ENCODE data around the gene MYL4. TPM values are rescaled to one million over a fixed set of nuclear protein-coding genes. Genes with fewer than 3 reads are reported as not detected.

The MYL4 gene
- total RNA-seq, 4 donors from 2014 or later, result 0.50 to 0.52 TPM; not detected in 2

DNA sequence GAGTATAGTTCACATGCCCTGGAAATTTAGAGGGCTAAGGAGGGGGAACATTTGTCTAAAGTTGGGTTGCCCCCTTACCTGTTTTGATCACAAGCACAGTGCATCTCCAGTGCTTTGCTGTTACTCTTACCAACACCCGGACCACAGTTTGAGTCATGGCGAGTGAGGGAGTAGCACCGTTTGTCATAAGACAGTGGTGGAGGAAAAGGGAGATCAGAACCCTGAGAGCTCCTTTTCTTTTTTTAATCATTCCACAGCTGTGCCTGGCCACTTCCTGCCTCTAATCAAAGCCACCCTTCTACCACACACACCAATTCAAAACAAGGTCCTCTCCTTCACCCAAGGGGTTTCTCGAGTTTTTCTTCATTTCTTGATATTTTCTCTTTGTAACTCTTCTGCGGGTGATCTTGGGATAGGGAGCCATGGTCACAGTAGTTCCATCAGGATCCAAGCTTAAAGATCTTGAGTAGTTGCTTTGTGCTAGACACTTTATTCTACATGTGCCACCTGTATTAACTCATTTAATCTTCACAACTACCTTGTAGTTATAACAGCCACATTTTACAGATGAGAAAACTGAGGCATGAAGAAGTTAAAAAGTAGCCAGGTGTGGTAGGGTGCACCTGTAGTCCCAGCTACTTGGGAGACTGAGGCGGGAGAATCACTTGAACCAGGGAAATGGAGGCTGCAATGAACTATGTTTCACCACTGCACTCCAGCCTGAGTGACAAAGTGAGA, 5.0 kb upstream of the MYL4 start:
- H3K27ac ChIP-seq (replicated peaks in 1 of 4), result peak overlapping the region; percentile 67 to 76 (median 70)

DNA sequence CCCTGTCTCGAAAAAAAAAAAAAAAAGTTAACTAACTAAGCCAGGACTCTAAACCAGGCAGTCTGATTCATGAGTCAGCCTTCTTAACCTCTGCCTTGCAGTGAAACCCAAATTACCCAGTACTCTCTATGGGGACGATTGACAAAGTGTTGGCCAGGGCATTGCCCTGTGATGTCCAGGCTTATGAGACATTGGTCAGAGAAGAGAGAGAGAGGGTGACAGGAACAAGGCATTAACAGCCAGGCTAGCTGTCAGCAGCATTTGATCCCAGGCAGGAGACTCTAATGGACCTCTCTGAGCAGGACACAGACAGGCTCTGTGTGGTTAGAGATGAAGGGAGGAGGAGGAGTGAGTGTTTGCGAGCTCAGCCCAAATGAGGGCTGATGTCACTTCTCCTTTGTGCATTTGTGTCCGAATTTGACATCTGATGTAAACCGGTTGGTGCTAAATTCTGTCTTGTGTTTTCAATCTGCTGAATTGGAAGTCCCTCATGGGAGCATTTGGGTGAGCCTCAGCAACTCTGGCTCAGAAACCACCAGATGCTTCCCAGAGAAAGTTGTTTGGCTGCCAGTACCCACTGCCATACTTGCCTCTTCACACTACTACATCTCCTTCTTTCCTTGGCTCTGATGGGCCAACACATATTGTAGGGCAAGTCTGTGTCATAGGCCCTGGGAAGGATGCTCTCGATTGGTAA, 4.3 kb upstream of the MYL4 start:
- DNase-seq (ENCODE audit: extremely low spot score), result no peak
- Histone ChIP-seq H3K27ac (replicated peaks in 1 of 4) (peak overlapping the region; percentile 67 to 76 (median 70)), H3K4me3 (peak overlapping the region in 2 of 4 donors; percentile 20 to 21)

More for the DNA sequence above, 5.0 kb upstream of the MYL4 start:
- Histone ChIP-seq H3K27me3 (no peaks in the 10 kb centered on the region), H3K9me3 (no peaks in the 10 kb centered on the region), H3K4me3 (no peak overlapping the region), H3K36me3 (no peaks in the 10 kb centered on the region), H3K4me1 (peaks cover 23 to 26% (median 25%) of the 10 kb centered on the region in 4 donors)
- WGBS, result 75% methylated on average over 6 of the region's 6 CpGs
- no peak for DNase-seq (ENCODE audit: extremely low spot score)
- intact Hi-C loops (cut with DNase I), result no loop called here
- TF ChIP-seq, protein P1, sequence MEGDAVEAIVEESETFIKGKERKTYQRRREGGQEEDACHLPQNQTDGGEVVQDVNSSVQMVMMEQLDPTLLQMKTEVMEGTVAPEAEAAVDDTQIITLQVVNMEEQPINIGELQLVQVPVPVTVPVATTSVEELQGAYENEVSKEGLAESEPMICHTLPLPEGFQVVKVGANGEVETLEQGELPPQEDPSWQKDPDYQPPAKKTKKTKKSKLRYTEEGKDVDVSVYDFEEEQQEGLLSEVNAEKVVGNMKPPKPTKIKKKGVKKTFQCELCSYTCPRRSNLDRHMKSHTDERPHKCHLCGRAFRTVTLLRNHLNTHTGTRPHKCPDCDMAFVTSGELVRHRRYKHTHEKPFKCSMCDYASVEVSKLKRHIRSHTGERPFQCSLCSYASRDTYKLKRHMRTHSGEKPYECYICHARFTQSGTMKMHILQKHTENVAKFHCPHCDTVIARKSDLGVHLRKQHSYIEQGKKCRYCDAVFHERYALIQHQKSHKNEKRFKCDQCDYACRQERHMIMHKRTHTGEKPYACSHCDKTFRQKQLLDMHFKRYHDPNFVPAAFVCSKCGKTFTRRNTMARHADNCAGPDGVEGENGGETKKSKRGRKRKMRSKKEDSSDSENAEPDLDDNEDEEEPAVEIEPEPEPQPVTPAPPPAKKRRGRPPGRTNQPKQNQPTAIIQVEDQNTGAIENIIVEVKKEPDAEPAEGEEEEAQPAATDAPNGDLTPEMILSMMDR (IDR thresholded peaks at IDR 0.05), result no peak
- no peak for TF ChIP-seq POLR2A (IDR thresholded peaks at IDR 0.05; ENCODE audit: low read depth)
- no peak for TF ChIP-seq POLR2AphosphoS5 (IDR thresholded peaks at IDR 0.05)
- TF ChIP-seq EP300 (IDR thresholded peaks at IDR 0.05), result no peak

DNA sequence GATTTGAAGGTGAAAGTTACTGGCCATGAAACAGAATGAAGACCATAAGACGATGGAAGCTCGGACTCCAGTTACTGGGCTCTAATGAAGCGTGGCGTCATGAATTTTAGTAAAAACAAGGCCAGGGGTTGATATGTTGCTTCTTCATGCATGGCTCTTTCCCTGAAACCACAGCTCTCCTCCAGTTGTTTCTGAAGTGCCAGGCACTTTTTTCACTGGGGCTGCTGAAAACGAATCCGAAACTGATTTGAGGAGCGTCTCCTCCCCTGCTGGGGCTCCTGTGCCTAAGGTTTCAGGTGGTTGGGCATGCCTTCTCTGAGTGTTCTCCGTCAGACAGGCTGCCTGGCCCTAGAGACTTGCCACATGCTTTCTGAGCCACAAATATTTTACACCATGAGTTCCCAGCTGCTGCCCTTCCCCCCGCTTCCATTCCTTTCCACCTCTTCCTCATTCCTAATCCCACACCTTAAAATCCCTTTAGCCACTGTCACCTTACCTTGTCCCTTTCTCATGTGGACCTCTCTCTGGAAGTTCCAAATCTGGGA, 3.7 kb upstream of the MYL4 start:
- intact Hi-C loops (cut with DNase I), result no loop called here
- TF ChIP-seq, protein P1 (IDR thresholded peaks at IDR 0.05), result no peak
- TF ChIP-seq EP300 (IDR thresholded peaks at IDR 0.05) (no peak), POLR2AphosphoS5 (IDR thresholded peaks at IDR 0.05) (peak in 1 of 2 donors; percentile 28), POLR2A (IDR thresholded peaks at IDR 0.05; ENCODE audit: low read depth) (no peak)
- H3K9me3 ChIP-seq, result no peaks in the 10 kb centered on the region
- 65% methylated on average over 9 of the region's 9 CpGs for WGBS
- H3K27me3 ChIP-seq, result no peaks in the 10 kb centered on the region
- H3K4me3 ChIP-seq, result peak overlapping the region in 2 of 4 donors; percentile 20 to 21
- peaks cover 25 to 28% (median 26%) of the 10 kb centered on the region in 4 donors for H3K4me1 ChIP-seq
- no peak for DNase-seq (ENCODE audit: extremely low spot score)
- H3K27ac ChIP-seq (replicated peaks in 1 of 4), result peak overlapping the region; percentile 67 to 76 (median 70)
- no peaks in the 10 kb centered on the region for H3K36me3 ChIP-seq

More for the DNA sequence above, 4.3 kb upstream of the MYL4 start:
- no peaks in the 10 kb centered on the region for H3K9me3 ChIP-seq
- intact Hi-C loops (cut with DNase I), result no loop called here
- no peaks in the 10 kb centered on the region for H3K36me3 ChIP-seq
- H3K27me3 ChIP-seq, result no peaks in the 10 kb centered on the region
- H3K4me1 ChIP-seq, result peaks cover 24 to 26% (median 25%) of the 10 kb centered on the region in 4 donors
- peak in 1 of 2 donors; percentile 28 for TF ChIP-seq POLR2AphosphoS5 (IDR thresholded peaks at IDR 0.05)
- no peak for TF ChIP-seq EP300 (IDR thresholded peaks at IDR 0.05)
- 58% methylated on average over 6 of the region's 6 CpGs for WGBS

DNA sequence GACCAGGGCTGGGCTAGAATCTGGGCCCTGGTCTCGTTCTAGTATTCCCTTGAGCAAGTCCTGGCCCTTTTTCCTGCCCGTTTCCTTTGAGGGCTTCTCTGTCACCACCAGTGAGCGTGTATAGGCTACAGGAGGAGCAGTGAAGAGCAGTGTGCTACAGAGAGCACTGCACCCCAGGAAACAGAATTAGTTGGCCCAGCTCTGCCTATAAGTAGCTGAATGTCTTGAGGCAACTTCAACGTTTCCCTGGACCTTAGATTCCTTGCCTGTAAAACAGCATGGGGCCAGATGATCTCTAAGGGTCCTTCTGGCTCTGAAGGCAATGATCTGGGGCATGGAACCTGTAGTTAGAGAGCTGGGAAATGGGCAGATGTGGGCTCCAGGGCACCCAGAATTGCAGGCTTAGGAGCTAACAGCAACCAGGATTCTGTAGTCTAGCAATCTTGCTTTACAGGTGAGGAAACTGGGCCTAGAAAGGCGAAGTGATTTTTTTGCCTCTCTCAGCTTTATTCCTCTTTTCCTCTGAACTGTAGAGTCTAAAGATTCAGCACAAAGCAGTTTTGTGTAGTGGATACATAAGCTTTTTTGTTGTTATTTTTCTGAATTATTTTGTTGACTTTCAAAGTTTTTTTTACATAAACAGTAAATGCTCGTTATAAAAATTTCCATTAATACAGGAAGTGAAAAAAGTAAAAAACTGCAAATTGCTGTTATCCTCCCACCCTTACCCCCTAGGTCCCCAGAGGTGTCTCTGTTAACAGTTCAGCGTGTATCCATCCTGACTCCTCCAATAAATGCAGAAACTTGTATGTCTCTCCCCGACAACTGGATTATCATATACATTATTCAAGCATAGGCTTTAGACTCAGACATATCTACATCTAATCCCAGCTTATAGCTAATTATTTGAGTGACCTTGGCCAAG, 1.7 kb upstream of the MYL4 start:
- Histone ChIP-seq H3K9me3 (no peaks in the 10 kb centered on the region), H3K36me3 (no peaks in the 10 kb centered on the region), H3K4me3 (no peak overlapping the region), H3K27me3 (no peaks in the 10 kb centered on the region), H3K27ac (replicated peaks in 1 of 4) (no peak overlapping the region), H3K4me1 (peaks cover 25 to 28% (median 26%) of the 10 kb centered on the region in 4 donors)
- DNase-seq (ENCODE audit: extremely low spot score), result peak; percentile 42
- TF ChIP-seq EP300 (IDR thresholded peaks at IDR 0.05) (no peak), POLR2AphosphoS5 (IDR thresholded peaks at IDR 0.05) (no peak)
- 86% methylated on average over 8 of the region's 8 CpGs for WGBS
- intact Hi-C loops (cut with DNase I), result no loop called here

DNA sequence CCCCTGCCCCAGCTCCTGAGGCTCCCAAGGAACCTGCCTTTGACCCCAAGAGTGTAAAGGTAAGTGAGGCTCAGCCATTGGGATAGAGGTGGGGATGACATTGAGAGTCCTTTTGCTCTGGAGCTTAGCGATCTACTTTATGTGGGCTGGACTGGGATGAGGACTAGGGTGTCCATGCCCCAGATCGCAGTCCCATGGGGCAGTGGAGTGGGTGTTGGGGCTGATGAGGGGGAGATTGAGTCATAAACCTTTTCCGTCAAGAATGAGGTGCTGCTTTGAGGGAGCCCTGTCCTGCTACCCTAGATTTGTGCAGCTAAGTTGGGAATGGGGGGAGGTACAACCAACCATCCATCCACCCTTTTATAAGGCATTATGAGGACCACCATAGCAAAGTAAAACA, 351 bp downstream of the MYL4 start:
- WGBS, result 100% methylated on average over 3 of the region's 3 CpGs
- intact Hi-C loops (cut with DNase I), result no loop called here
- Histone ChIP-seq H3K9me3 (no peaks in the 10 kb centered on the region), H3K36me3 (no peaks in the 10 kb centered on the region), H3K27ac (replicated peaks in 1 of 4) (no peak overlapping the region), H3K4me1 (peaks cover 16 to 19% (median 17%) of the 10 kb centered on the region in 4 donors), H3K27me3 (no peaks in the 10 kb centered on the region), H3K4me3 (no peak overlapping the region)
- no peak for DNase-seq (ENCODE audit: extremely low spot score)
- TF ChIP-seq POLR2AphosphoS5 (IDR thresholded peaks at IDR 0.05), result no peak
- TF ChIP-seq POLR2A (IDR thresholded peaks at IDR 0.05; ENCODE audit: low read depth), result no peak
- TF ChIP-seq, protein P1 (IDR thresholded peaks at IDR 0.05), result no peak
- TF ChIP-seq EP300 (IDR thresholded peaks at IDR 0.05), result no peak
